LNCAP (cell line): ENCODE measurements around the gene ARID1A.

ENCODE experiments used
- CTCF ChIP-seq: fragments of 450-650 bp; IDR thresholded peaks from 2 replicates; pipeline ENCODE4 v1.5.1; 2017; ENCODE audit warnings: mild to moderate bottlenecking

Gene ARID1A

GRCh38 chr1:26826261-26827105 is 130.7 kb downstream of the ARID1A start, which contains the start of gene ZDHHC18:
Gene ZDHHC18, plus strand, starts transcription at chr1:26826688. Its CDS starts 117 bp downstream, at chr1:26826805.
- peak; percentile 74 for TF ChIP-seq CTCF

GRCh38 chr1:26827106-26827604 is 131.3 kb downstream of the ARID1A start:
- no peak for TF ChIP-seq CTCF

- TF ChIP-seq CTCF, result no peak
Measured at GRCh38 chr1:26827663-26828062, 131.8 kb downstream of the ARID1A start.

GRCh38 chr1:26828411-26828991 is 132.7 kb downstream of the ARID1A start:
- TF ChIP-seq CTCF, result no peak

- TF ChIP-seq CTCF, result no peak
Measured at GRCh38 chr1:26829184-26829911, 133.5 kb downstream of the ARID1A start.

- no peak for TF ChIP-seq CTCF
Measured at GRCh38 chr1:26831059-26831458, 135.2 kb downstream of the ARID1A start.
